Left lung (tissue), 10 donors: ENCODE data around the gene ZSCAN1. TPM values are rescaled to one million over a fixed set of nuclear protein-coding genes. Genes with fewer than 3 reads are reported as not detected.

Experiments
- ATAC-seq: fragments of 200-7000 bp; cut with Tn5 transposase; one replicate; pipeline ENCODE4 v1.9.1; 2020; ENCODE audit warnings: moderate library complexity
- DNase-seq, 4 donors: peaks; one replicate each; pipeline ENCODE4 v3.0.0-alpha.2; 2013 to 2020
- H3K27ac ChIP-seq, 2 donors: fragments of 200-600 bp; sonication (generic) in 1 of 2; one replicate each; pipeline versions ENCODE4 v1.5.0 to v1.8.0; 2020 to 2021
- H3K27me3 ChIP-seq, 2 donors: fragments of 200-600 bp; sonication (generic) in 1 of 2; one replicate each; pipeline versions ENCODE4 v1.5.0 to v1.8.0; 2020 to 2021
- H3K36me3 ChIP-seq, 2 donors: fragments of 200-600 bp; sonication (generic) in 1 of 2; one replicate each; pipeline versions ENCODE4 v1.5.0 to v1.8.0; 2020 to 2021
- H3K4me1 ChIP-seq, 2 donors: fragments of 200-600 bp; one replicate each; pipeline ENCODE4 v1.8.0; 2021
- H3K4me3 ChIP-seq, 2 donors: fragments of 200-600 bp; sonication (generic) in 1 of 2; one replicate each; pipeline versions ENCODE4 v1.5.0 to v1.8.0; 2020 to 2021; ENCODE audit warnings: mild to moderate bottlenecking in 1 of 2
- H3K9me3 ChIP-seq, 2 donors: fragments of 200-600 bp; sonication (generic) in 1 of 2; one replicate each; pipeline versions ENCODE4 v1.5.0 to v1.8.0; 2020 to 2021
- intact Hi-C, 2 donors: fragments of 100-400 bp; cut with DNase I; formaldehyde crosslinking; loops; one replicate each; pipeline versions ENCODE4 v1.11.2 to v1.14.2; 2022
- polyA plus RNA-seq, 6 donors: library from polyadenylated mRNA; unstranded; fragments of 120-200 nt; gene quantifications; one replicate each; pipeline ENCODE4 v1.2.1, GENCODE V29; 2013; ENCODE audit not compliant: insufficient read length in 6 of 6
- total RNA-seq, 2 donors: library from RNA; stranded (reverse); fragmentation: NEBNext Ultra II Directional; extraction: Animal tissue kit (Norgen Biotek cat#: 25700); gene quantifications; one replicate each; pipeline ENCODE4 v1.2.1, GENCODE V29; 2021
- TF ChIP-seq, protein P1 (sequence below), 2 donors: fragments of 200-600 bp; sonication (generic) in 1 of 2; IDR thresholded peaks; one replicate each; pipeline versions ENCODE4 v1.5.0 to v1.8.0; 2021; ENCODE audit warnings: antibody characterized with exemption in 2 of 2
- donor health status: DM: no; HTN: yes; CAD: no.
- donor health status: DM: no; HTN: no; CAD: no.

Gene ZSCAN1
- total and polyA plus RNA-seq, 8 donors: 0.47 to 3.4 (median 2.4) TPM; not detected in 1

DNA sequence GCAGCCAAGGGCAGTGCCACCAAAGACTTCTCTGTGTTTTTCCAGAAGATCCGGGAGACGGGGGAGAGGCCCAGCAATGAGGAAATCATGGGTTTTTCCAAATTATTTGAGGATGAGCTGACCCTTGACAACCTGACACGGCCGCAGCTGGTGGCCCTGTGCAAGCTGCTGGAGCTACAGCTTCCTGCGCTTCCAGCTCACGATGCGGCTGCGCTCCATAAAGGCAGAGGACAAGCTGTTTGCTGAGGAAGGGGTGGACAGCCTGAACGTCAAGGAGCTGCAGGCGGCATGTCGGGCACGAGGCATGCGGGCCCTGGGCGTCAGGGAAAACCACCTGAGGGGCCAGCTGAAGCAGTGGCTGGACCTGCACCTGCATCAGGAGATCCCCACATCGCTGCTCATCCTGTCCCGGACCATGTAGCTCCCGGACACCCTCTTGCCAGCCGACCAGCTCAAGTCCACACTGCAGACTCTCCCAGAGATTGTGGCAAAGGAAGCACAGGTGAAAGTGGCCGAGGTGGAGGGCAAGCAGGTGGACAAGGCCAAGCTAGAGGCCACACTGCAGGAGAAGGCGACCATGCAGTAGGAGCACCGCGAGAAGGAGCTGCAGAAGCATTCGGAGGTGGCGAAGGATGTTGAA is 11.7 kb downstream of the ZSCAN1 start:
- TF ChIP-seq, protein P1, sequence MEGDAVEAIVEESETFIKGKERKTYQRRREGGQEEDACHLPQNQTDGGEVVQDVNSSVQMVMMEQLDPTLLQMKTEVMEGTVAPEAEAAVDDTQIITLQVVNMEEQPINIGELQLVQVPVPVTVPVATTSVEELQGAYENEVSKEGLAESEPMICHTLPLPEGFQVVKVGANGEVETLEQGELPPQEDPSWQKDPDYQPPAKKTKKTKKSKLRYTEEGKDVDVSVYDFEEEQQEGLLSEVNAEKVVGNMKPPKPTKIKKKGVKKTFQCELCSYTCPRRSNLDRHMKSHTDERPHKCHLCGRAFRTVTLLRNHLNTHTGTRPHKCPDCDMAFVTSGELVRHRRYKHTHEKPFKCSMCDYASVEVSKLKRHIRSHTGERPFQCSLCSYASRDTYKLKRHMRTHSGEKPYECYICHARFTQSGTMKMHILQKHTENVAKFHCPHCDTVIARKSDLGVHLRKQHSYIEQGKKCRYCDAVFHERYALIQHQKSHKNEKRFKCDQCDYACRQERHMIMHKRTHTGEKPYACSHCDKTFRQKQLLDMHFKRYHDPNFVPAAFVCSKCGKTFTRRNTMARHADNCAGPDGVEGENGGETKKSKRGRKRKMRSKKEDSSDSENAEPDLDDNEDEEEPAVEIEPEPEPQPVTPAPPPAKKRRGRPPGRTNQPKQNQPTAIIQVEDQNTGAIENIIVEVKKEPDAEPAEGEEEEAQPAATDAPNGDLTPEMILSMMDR (IDR thresholded peaks at IDR 0.05): no peak
- peaks cover 0 to 4% of the 10 kb centered on the region in 2 donors for H3K27me3 ChIP-seq
- peaks cover 0 to 99% of the 10 kb centered on the region in 2 donors for H3K9me3 ChIP-seq
- DNase-seq: no peak
- ATAC-seq: no peak
- intact Hi-C loops: no loop called here
- H3K36me3 ChIP-seq: no peaks in the 10 kb centered on the region
- no peak overlapping the region for H3K27ac ChIP-seq
- H3K4me3 ChIP-seq: no peak overlapping the region
- H3K4me1 ChIP-seq: no peaks in the 10 kb centered on the region

DNA sequence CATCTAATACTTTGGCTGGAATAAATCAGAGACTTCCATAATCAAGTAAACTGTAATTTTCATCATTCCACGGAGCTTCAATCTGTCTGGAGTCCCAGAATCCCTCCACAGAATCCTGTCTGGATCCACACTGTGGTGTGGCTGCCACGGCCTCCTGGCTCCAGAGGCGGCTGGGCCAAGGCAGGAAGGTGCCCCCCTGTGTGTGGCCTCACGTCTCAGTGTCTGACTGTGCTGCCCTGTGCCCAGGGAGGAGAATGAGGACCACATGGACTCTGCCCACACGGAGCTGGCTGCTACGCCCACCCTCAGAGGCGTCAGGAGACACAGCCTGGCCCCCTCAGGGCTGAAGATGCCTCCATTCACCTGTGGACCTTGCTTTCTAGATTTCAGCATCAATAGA is 13.0 kb downstream of the ZSCAN1 start:
- H3K9me3 ChIP-seq: peaks cover 0 to 99% of the 10 kb centered on the region in 2 donors
- H3K27ac ChIP-seq: no peak overlapping the region
- no peak for ATAC-seq
- peaks cover 0 to 4% of the 10 kb centered on the region in 2 donors for H3K27me3 ChIP-seq
- H3K36me3 ChIP-seq: no peaks in the 10 kb centered on the region
- TF ChIP-seq, protein P1 (IDR thresholded peaks at IDR 0.05): no peak
- intact Hi-C loops: no loop called here
- no peak for DNase-seq
- H3K4me1 ChIP-seq: no peaks in the 10 kb centered on the region
- no peak overlapping the region for H3K4me3 ChIP-seq

DNA sequence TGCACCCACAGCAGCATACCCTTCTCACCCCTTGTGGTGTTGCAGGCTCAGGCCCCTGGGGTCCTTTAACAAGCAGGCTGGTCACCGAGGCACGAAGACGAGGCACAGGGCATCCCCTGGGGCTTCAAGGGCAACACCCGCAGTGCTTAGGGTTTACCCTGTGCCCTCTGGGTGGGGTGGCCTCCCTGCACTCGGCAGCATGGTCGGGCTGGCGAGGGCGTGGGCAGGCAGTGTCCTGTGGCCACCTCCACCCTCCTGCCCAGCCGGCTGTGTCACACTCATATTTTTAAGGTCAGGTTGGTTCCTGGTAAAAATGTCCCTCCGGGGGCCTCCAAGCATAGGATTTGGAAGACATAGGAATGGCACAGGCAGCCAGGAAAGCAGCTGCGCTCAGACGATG is 13.8 kb downstream of the ZSCAN1 start:
- intact Hi-C loops: no loop called here
- ATAC-seq: no peak
- TF ChIP-seq, protein P1 (IDR thresholded peaks at IDR 0.05): no peak
- no peak for DNase-seq
- Histone ChIP-seq H3K4me1 (no peaks in the 10 kb centered on the region), H3K4me3 (no peak overlapping the region), H3K27ac (no peak overlapping the region), H3K27me3 (peaks cover 0 to 4% of the 10 kb centered on the region in 2 donors), H3K36me3 (no peaks in the 10 kb centered on the region), H3K9me3 (peaks cover 0 to 99% of the 10 kb centered on the region in 2 donors)

DNA sequence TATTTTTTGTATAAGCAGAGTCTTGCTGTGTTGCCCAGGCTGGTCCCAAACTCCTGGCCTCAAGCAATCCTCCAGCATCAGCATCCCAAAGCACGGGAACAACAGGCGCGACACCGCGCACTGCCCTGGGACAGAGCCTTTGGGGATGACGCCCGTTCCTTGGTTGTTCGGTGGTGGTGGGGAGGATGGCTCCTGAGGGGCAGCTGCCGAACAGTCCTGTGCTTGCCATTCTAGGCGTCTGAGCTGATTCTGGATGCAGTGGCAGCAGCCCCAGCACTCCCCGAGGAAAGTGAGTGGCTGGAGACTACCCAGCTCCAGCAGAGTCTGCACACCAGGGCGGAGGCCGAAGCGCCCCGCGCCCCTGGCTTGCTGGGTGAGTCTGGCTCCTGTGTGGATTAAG is 18.4 kb downstream of the ZSCAN1 start:
- TF ChIP-seq, protein P1 (IDR thresholded peaks at IDR 0.05): no peak
- Histone ChIP-seq H3K9me3 (peaks cover 0 to 86% of the 10 kb centered on the region in 2 donors), H3K4me1 (no peaks in the 10 kb centered on the region), H3K36me3 (no peaks in the 10 kb centered on the region), H3K27me3 (no peaks in the 10 kb centered on the region), H3K27ac (no peak overlapping the region), H3K4me3 (no peak overlapping the region)
- DNase-seq (no peak), ATAC-seq (no peak)
- intact Hi-C loops: no loop called here

DNA sequence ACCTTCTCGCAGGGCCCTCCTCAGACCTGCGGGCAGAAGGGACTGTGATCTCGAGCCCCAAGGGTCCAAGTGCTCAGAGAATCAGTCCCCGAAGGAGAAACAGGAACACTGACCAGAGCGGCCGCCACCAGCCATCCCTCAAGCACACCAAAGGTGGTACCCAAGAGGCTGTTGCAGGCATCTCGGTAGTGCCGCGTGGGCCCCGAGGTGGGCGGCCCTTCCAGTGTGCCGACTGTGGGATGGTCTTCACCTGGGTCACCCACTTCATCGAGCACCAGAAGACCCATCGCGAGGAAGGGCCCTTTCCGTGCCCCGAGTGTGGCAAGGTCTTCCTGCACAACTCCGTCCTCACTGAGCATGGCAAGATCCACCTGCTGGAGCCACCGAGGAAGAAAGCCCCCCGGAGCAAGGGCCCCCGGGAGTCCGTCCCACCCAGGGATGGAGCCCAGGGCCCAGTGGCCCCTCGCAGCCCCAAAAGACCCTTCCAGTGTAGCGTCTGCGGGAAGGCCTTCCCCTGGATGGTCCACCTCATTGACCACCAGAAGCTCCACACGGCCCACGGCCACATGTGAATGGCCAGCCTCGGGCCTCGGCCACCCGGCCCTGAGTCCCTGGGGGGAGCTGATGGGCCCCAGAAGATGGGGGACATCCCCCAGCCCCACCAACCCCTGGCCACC is 19.8 kb downstream of the ZSCAN1 start:
- DNase-seq (no peak), ATAC-seq (no peak)
- Histone ChIP-seq H3K27me3 (no peaks in the 10 kb centered on the region), H3K4me1 (no peaks in the 10 kb centered on the region), H3K27ac (no peak overlapping the region), H3K4me3 (no peak overlapping the region), H3K9me3 (peaks cover 0 to 86% of the 10 kb centered on the region in 2 donors), H3K36me3 (no peaks in the 10 kb centered on the region)
- intact Hi-C loops: no loop called here
- TF ChIP-seq, protein P1 (IDR thresholded peaks at IDR 0.05): no peak
